Glutamatergic neuron (in vitro differentiated cells): ENCODE measurements around the gene TEX53. TPM values are rescaled to one million over a fixed set of nuclear protein-coding genes. Genes with fewer than 3 reads are reported as not detected.

ENCODE experiments used
- DNase-seq: peaks from one replicate; pipeline ENCODE4 v3.0.0; 2022
- H3K27ac Mint-ChIP-seq: one replicate; pipeline ENCODE4 v1.8.0; 2020; ENCODE audit warnings: mild to moderate bottlenecking, mixed read lengths, inconsistent platforms; ENCODE audit not compliant: unreplicated experiment
- H3K27me3 Mint-ChIP-seq: one replicate; pipeline ENCODE4 v1.8.0; 2020; ENCODE audit warnings: mild to moderate bottlenecking, moderate library complexity, mixed read lengths, inconsistent platforms; ENCODE audit not compliant: unreplicated experiment
- H3K36me3 Mint-ChIP-seq: one replicate; pipeline ENCODE4 v1.8.0; 2020; ENCODE audit warnings: mild to moderate bottlenecking, mixed read lengths, inconsistent platforms; ENCODE audit not compliant: unreplicated experiment
- H3K4me1 Mint-ChIP-seq: one replicate; pipeline ENCODE4 v1.8.0; 2020; ENCODE audit warnings: mild to moderate bottlenecking, low read depth, mixed read lengths, inconsistent platforms; ENCODE audit not compliant: unreplicated experiment
- H3K4me3 Mint-ChIP-seq: one replicate; pipeline ENCODE4 v1.8.0; 2020; ENCODE audit warnings: mild to moderate bottlenecking, mixed read lengths, inconsistent platforms; ENCODE audit not compliant: unreplicated experiment
- H3K9me3 Mint-ChIP-seq: one replicate; pipeline ENCODE4 v1.8.0; 2020; ENCODE audit warnings: mild to moderate bottlenecking, moderate library complexity, mixed read lengths, inconsistent platforms; ENCODE audit not compliant: unreplicated experiment
- CTCF ChIP-seq: fragments of 200-600 bp; sonication (generic); IDR thresholded peaks from one replicate; pipeline ENCODE4 v1.5.0; 2021; ENCODE audit not compliant: partially characterized antibody, unreplicated experiment
- total RNA-seq: library from RNA; stranded (reverse); fragmentation: NEBNext Ultra II Directional; extraction: Animal tissue kit (Norgen Biotek cat#: 25700); gene quantifications from one replicate; pipeline ENCODE4 v1.2.1, GENCODE V29; 2021; ENCODE audit not compliant: unreplicated experiment

Gene TEX53
- total RNA-seq, 1 donor from 2014 or later, result not detected

DNA sequence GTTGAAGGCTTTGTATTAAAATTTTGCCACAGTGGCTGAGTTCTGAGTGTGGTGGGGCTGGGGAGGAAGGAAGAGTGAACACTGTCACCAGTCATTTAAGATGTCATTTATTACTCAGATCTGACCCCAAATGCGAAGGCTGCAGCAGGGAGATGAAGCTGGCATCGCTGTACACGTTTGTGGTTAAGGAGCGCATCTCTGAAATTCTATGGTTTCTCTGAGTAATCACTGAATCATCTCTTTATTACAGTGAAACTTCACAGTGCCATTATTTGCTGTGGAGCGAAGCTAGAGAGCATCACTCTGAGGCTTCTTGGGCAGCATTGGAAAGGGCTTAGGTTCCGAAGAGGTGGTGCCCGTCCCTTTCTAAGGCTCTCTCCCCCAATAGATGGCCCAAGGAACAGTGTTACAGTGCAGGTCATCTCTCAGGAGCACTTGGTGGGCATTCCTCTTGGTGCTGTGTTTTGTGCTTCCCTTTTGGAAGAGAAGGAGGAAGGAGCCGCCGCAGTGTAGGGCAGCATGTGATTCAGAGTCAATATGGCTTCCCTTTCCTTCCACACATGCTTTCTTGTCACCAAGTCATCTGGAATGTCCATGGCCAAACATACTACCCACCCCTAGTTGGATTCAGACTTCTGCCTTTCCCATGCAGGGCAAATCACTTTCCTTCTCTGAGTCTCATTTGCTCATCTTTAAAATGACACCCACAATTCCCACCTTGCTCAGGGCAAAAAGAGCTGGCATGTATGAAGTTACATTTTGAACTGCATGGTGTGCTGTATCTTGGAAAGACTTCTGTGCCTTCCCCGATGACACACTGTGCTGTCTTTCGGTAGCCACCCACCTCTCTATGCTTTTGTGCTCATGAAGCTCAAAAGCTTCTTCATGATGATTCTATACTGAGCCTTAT lies 33.7 kb upstream of the TEX53 start:
- H3K4me1 Mint-ChIP-seq, result no peaks in the 10 kb centered on the region
- no peaks in the 10 kb centered on the region for H3K36me3 Mint-ChIP-seq
- H3K27me3 Mint-ChIP-seq, result peaks cover 2% of the 10 kb centered on the region
- no peak for DNase-seq
- TF ChIP-seq CTCF, result no peak
- no peak overlapping the region for H3K27ac Mint-ChIP-seq
- H3K4me3 Mint-ChIP-seq, result no peak overlapping the region
- H3K9me3 Mint-ChIP-seq, result peaks cover 2% of the 10 kb centered on the region

DNA sequence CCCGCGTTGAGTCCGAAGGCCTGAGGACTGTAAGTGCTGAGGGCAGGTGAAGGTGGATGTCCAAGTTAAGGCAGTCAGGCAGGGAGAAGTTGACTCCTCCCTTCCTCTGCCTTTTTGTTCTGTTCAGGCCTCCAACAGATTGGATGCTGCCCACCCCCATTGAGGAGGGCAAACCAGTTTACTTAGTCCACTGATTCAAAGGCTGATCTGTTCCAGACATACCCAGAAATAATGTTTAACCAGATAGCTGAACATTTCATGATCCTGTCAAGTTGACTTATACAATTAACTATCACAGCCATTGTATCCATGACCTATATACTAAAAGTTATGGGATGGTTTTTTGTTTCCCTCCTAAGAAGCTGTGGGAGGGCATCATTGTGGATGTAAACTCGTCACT lies 32.7 kb upstream of the TEX53 start:
- Mint-ChIP-seq H3K27ac (no peak overlapping the region), H3K9me3 (peaks cover 2% of the 10 kb centered on the region), H3K4me1 (no peaks in the 10 kb centered on the region), H3K27me3 (peaks cover 2% of the 10 kb centered on the region), H3K4me3 (no peak overlapping the region), H3K36me3 (no peaks in the 10 kb centered on the region)
- no peak for DNase-seq
- TF ChIP-seq CTCF, result no peak

DNA sequence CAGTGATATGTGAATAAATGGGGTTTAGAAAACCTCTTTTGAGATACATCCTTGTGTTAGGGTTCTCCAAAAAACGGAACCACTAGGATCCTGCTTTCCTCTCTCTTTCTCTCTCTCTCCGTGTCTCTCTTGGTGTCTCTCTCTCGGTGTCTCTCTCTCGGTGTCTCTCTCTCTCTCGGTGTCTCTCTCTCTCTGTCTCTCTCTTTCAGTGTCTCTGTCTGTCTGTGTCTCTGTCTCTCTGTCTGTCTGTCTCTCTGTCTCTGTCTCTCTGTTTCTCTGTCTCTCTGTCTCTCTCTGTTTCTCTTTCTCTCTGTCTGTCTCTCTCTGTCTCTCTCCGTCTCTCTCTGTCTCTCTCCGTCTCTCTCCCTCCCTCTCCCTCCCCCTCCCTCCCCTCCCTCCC lies 32.2 kb upstream of the TEX53 start:
- peaks cover 2% of the 10 kb centered on the region for H3K27me3 Mint-ChIP-seq
- H3K36me3 Mint-ChIP-seq, result no peaks in the 10 kb centered on the region
- no peak overlapping the region for H3K27ac Mint-ChIP-seq
- H3K4me1 Mint-ChIP-seq, result no peaks in the 10 kb centered on the region
- DNase-seq, result no peak
- peaks cover 2% of the 10 kb centered on the region for H3K9me3 Mint-ChIP-seq
- no peak for TF ChIP-seq CTCF
- no peak overlapping the region for H3K4me3 Mint-ChIP-seq

DNA sequence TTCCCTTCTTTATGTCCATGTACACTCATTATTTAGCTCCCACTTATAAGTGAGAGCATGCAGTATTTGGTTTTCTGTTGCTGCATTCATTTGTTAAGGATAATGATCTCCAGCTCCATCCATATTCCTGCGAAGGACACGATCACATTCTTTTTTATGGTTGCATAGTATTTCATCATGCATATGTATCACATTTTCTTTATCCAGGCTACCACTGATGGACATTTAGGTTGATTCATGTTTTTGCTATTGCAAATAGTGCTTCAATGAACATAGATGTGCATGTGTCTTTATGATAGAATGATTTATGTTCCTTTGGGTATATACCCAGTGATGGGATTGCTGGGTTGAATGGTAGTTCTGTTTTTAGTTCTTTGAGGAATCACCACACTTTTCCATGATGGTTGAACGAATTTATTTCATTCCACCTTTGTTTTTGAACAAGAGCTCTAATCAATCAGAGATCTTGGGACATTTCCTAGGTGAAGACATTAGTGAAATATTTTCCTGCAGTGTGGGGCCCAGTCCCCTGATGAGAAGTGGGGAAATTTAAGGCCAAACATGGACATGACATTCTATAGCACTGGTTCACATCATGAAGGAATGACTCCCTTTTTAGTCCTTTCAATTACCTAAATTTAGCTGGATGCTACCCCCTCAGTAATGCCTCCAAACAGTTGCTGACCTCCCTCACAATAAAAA lies 31.5 kb upstream of the TEX53 start:
- TF ChIP-seq CTCF, result no peak
- no peak overlapping the region for H3K4me3 Mint-ChIP-seq
- H3K27ac Mint-ChIP-seq, result no peak overlapping the region
- H3K36me3 Mint-ChIP-seq, result no peaks in the 10 kb centered on the region
- H3K9me3 Mint-ChIP-seq, result peaks cover 2% of the 10 kb centered on the region
- peaks cover 2% of the 10 kb centered on the region for H3K27me3 Mint-ChIP-seq
- no peaks in the 10 kb centered on the region for H3K4me1 Mint-ChIP-seq
- no peak for DNase-seq

GRCh38 chr9:114688379-114688778 lies 30.8 kb upstream of the TEX53 start:
- no peak overlapping the region for H3K4me3 Mint-ChIP-seq
- no peak for TF ChIP-seq CTCF
- no peak for DNase-seq
- H3K27ac Mint-ChIP-seq, result no peak overlapping the region
- H3K4me1 Mint-ChIP-seq, result no peaks in the 10 kb centered on the region
- H3K27me3 Mint-ChIP-seq, result peaks cover 2% of the 10 kb centered on the region
- peaks cover 2% of the 10 kb centered on the region for H3K9me3 Mint-ChIP-seq
- no peaks in the 10 kb centered on the region for H3K36me3 Mint-ChIP-seq
